ENCODE data around the gene EEF1AKMT4. TPM values are rescaled to one million over a fixed set of nuclear protein-coding genes. Genes with fewer than 3 reads are reported as not detected.
A peak's percentile ranks its signal among the peaks of the same experiment; 100 is the strongest.

The EEF1AKMT4 gene
- total and polyA plus RNA-seq, 2 donors (not counting 1 experiment from before 2014, with no cell fraction given), result 1.2 to 2.1 TPM

DNA sequence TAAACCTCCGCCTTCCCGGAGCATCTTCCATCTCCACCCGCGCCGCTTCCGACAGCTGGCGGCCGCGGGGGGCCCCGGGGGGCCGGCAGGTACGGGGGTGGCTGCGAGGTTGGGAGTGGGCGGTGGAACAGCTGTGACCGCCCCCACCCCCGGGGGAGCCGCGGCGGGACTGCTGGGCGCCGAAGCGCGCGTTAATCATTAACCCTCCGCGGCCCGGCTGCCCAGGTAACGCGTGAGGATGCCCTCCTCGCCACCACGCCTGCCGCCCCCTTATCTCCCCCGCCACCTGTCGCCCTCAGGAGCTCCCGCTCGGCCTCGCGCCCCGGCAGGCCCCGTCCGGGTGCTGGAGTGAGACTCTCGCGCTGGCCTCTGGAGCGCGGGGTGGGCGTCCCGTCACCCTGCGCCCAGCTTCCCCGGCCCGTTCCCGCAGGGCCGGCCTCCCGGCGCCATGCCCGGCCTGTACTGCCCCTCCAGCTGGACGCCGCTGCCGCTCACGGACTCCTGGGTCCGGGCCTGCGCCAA is 19.3 kb upstream of the EEF1AKMT4 start:
- H3K27ac ChIP-seq (ENCODE audit: insufficient read depth, low read length), result no peak overlapping the region
- TF ChIP-seq EZH2 (IDR thresholded peaks at IDR 0.05; ENCODE audit: low read length, missing control alignments), result no peak
- peaks cover 4% of the 10 kb centered on the region for H3K4me1 ChIP-seq (ENCODE audit: control insufficient read depth, extremely low read depth, insufficient read depth, low read length)
- no peak overlapping the region for H3K4me2 ChIP-seq (ENCODE audit: extremely low read depth, insufficient read depth, low read length)
- DNase-seq (ENCODE audit: low read depth in 2 of 2), result no peak
- no peaks in the 10 kb centered on the region for H4K20me1 ChIP-seq (ENCODE audit: control insufficient read depth, extremely low read depth, insufficient read depth, low read length)
- no peaks in the 10 kb centered on the region for H3K79me2 ChIP-seq (ENCODE audit: control insufficient read depth, insufficient read depth, low read length)
- H3K36me3 ChIP-seq (ENCODE audit: control insufficient read depth, insufficient read depth, low read length), result no peaks in the 10 kb centered on the region
- no peaks in the 10 kb centered on the region for H3K9me3 ChIP-seq (ENCODE audit: control insufficient read depth, insufficient read depth, low read depth, low read length)
- H2AFZ ChIP-seq (ENCODE audit: low read length), result no peak overlapping the region
- no peak overlapping the region for H3K9ac ChIP-seq (ENCODE audit: insufficient read depth, low read length)
- peaks cover 49% of the 10 kb centered on the region for H3K27me3 ChIP-seq (ENCODE audit: control insufficient read depth, insufficient read depth, low read length)
- no peak overlapping the region for H3K4me3 ChIP-seq (replicated peaks in 1 of 4; ENCODE audit: control extremely low read depth in 1 of 4, insufficient read depth in 1 of 4, low read depth in 3 of 4, low read length in 4 of 4)

DNA sequence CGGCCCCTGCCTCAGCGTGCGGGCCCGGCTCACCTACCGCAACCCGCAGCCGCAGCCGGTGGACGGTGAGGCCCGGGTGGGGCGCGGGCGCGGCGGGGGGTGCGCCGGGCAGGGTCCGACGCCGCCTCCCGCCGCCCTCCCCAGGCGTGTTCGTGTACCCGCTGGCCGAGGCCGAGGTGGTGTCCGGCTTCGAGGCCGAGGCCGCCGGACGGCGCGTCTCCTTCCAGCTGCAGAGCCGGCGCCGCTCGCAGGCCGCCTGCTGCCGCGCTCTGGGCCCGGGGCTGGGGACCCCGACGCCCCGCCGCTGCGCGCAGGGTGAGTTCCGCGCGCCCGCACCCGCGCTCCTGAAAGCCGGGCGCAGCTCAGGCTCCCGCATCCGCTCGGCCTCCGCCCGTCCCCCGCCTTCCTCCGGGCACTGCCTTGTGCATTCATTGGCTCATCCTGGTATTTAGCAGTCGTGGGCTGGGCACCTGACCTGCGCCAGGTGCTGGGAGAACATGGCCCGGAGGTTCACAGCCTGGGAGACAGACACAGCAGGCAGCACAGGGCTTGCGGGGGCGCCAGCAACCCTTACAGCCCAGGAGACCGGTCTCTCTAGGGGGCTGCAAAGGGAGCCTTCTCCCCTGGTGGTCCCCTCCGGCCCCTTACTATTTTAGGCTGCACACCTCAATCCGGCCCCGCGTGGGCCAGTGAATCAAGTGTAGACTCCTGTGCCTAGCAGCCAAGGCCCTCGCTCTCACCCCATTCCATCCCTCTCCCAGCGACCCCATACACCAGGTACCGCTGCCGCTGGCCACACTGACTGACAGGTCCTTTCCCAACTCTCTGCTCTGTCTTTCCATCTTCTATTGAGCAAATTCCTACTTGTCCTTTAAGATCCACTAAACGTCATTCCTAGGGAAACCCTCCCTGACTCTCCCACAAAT is 18.6 kb upstream of the EEF1AKMT4 start:
- Histone ChIP-seq H3K9me3 (ENCODE audit: control insufficient read depth, insufficient read depth, low read depth, low read length) (no peaks in the 10 kb centered on the region), H3K9ac (ENCODE audit: insufficient read depth, low read length) (no peak overlapping the region), H4K20me1 (ENCODE audit: control insufficient read depth, extremely low read depth, insufficient read depth, low read length) (no peaks in the 10 kb centered on the region), H3K27me3 (ENCODE audit: control insufficient read depth, insufficient read depth, low read length) (peaks cover 49% of the 10 kb centered on the region), H3K36me3 (ENCODE audit: control insufficient read depth, insufficient read depth, low read length) (no peaks in the 10 kb centered on the region), H3K79me2 (ENCODE audit: control insufficient read depth, insufficient read depth, low read length) (no peaks in the 10 kb centered on the region), H3K27ac (ENCODE audit: insufficient read depth, low read length) (no peak overlapping the region), H3K4me3 (replicated peaks in 1 of 4; ENCODE audit: control extremely low read depth in 1 of 4, insufficient read depth in 1 of 4, low read depth in 3 of 4, low read length in 4 of 4) (no peak overlapping the region), H3K4me1 (ENCODE audit: control insufficient read depth, extremely low read depth, insufficient read depth, low read length) (peaks cover 4% of the 10 kb centered on the region), H2AFZ (ENCODE audit: low read length) (no peak overlapping the region), H3K4me2 (ENCODE audit: extremely low read depth, insufficient read depth, low read length) (no peak overlapping the region)
- TF ChIP-seq, protein P1, sequence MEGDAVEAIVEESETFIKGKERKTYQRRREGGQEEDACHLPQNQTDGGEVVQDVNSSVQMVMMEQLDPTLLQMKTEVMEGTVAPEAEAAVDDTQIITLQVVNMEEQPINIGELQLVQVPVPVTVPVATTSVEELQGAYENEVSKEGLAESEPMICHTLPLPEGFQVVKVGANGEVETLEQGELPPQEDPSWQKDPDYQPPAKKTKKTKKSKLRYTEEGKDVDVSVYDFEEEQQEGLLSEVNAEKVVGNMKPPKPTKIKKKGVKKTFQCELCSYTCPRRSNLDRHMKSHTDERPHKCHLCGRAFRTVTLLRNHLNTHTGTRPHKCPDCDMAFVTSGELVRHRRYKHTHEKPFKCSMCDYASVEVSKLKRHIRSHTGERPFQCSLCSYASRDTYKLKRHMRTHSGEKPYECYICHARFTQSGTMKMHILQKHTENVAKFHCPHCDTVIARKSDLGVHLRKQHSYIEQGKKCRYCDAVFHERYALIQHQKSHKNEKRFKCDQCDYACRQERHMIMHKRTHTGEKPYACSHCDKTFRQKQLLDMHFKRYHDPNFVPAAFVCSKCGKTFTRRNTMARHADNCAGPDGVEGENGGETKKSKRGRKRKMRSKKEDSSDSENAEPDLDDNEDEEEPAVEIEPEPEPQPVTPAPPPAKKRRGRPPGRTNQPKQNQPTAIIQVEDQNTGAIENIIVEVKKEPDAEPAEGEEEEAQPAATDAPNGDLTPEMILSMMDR (conservative IDR thresholded peaks at IDR 0.05 in 1 of 2, IDR thresholded peaks at IDR 0.05 in 1 of 2; ENCODE audit: low read depth in 1 of 2, low read length in 2 of 2), result no peak
- TF ChIP-seq EZH2 (IDR thresholded peaks at IDR 0.05; ENCODE audit: low read length, missing control alignments), result peak; percentile 92
- DNase-seq (ENCODE audit: low read depth in 2 of 2), result no peak

DNA sequence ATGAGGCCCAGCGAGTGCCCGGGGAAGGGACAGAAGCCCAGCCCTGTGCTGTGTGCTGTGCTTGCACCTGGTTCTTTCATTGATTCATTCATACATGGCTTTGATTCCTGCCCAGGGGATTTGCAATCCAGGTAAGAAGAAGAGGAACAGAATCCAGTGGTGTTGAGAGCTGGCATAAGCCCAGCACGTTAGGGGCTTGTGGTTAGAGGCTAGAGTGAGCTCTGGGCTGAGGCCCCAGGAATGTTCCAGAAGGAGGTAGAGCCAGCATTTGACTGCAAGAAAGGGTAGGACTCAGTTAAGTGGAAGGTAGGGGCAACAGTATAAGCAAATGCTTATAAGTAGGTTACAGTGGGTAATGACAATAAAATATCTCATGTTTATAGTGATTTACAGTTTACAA is 17.8 kb upstream of the EEF1AKMT4 start:
- H3K79me2 ChIP-seq (ENCODE audit: control insufficient read depth, insufficient read depth, low read length), result no peaks in the 10 kb centered on the region
- no peaks in the 10 kb centered on the region for H3K9me3 ChIP-seq (ENCODE audit: control insufficient read depth, insufficient read depth, low read depth, low read length)
- peaks cover 4% of the 10 kb centered on the region for H3K4me1 ChIP-seq (ENCODE audit: control insufficient read depth, extremely low read depth, insufficient read depth, low read length)
- H2AFZ ChIP-seq (ENCODE audit: low read length), result no peak overlapping the region
- H3K36me3 ChIP-seq (ENCODE audit: control insufficient read depth, insufficient read depth, low read length), result no peaks in the 10 kb centered on the region
- no peak overlapping the region for H3K4me2 ChIP-seq (ENCODE audit: extremely low read depth, insufficient read depth, low read length)
- H3K9ac ChIP-seq (ENCODE audit: insufficient read depth, low read length), result no peak overlapping the region
- H3K4me3 ChIP-seq (replicated peaks in 1 of 4; ENCODE audit: control extremely low read depth in 1 of 4, insufficient read depth in 1 of 4, low read depth in 3 of 4, low read length in 4 of 4), result no peak overlapping the region
- peaks cover 49% of the 10 kb centered on the region for H3K27me3 ChIP-seq (ENCODE audit: control insufficient read depth, insufficient read depth, low read length)
- no peaks in the 10 kb centered on the region for H4K20me1 ChIP-seq (ENCODE audit: control insufficient read depth, extremely low read depth, insufficient read depth, low read length)
- DNase-seq (ENCODE audit: low read depth in 2 of 2), result peak in 1 of 2 donors; percentile 14
- no peak for TF ChIP-seq EZH2 (IDR thresholded peaks at IDR 0.05; ENCODE audit: low read length, missing control alignments)
- TF ChIP-seq, protein P1 (conservative IDR thresholded peaks at IDR 0.05 in 1 of 2, IDR thresholded peaks at IDR 0.05 in 1 of 2; ENCODE audit: low read depth in 1 of 2, low read length in 2 of 2), result no peak
- H3K27ac ChIP-seq (ENCODE audit: insufficient read depth, low read length), result no peak overlapping the region
